Parathyroid adenoma (tissue), 2 donors: ENCODE data around the gene TSLP.

ENCODE experiments used
- H2AFZ ChIP-seq: fragments of 300-600 bp; sonication (generic); one replicate; pipeline ENCODE4 v1.7.0; 2017; ENCODE audit warnings: antibody characterized with exemption, mild to moderate bottlenecking
- H3K27ac ChIP-seq: fragments of 300-600 bp; sonication (generic); one replicate; pipeline ENCODE4 v1.7.0; 2017
- H3K27me3 ChIP-seq: fragments of 300-600 bp; sonication (generic); one replicate; pipeline ENCODE4 v1.7.0; 2017; ENCODE audit warnings: low read length; ENCODE audit not compliant: control insufficient read depth, insufficient read depth
- H3K36me3 ChIP-seq: fragments of 300-600 bp; sonication (generic); one replicate; pipeline ENCODE4 v1.7.0; 2017; ENCODE audit warnings: low read length; ENCODE audit not compliant: control insufficient read depth, insufficient read depth
- H3K4me1 ChIP-seq: fragments of 300-600 bp; sonication (generic); one replicate; pipeline ENCODE4 v1.7.0; 2017; ENCODE audit warnings: control low read depth
- H3K4me2 ChIP-seq: fragments of 300-600 bp; sonication (generic); one replicate; pipeline ENCODE4 v1.7.0; 2017; ENCODE audit warnings: low read length
- H3K4me3 ChIP-seq: fragments of 300-600 bp; sonication (generic); one replicate; pipeline ENCODE4 v1.7.0; 2017; ENCODE audit warnings: low read depth, low read length
- H3K79me2 ChIP-seq: fragments of 300-600 bp; sonication (generic); one replicate; pipeline ENCODE4 v1.7.0; 2017; ENCODE audit warnings: control low read depth
- H3K9ac ChIP-seq: fragments of 300-600 bp; sonication (generic); one replicate; pipeline ENCODE4 v1.7.0; 2017; ENCODE audit warnings: mild to moderate bottlenecking
- H3K9me3 ChIP-seq: fragments of 300-600 bp; sonication (generic); one replicate; pipeline ENCODE4 v1.7.0; 2017; ENCODE audit warnings: low read length; ENCODE audit not compliant: control insufficient read depth
- TF ChIP-seq, protein P1 (sequence below): fragments of 300-600 bp; sonication (generic); IDR thresholded peaks from one replicate; pipeline ENCODE4 v1.7.0; 2017; ENCODE audit warnings: antibody characterized with exemption, mild to moderate bottlenecking
- donor health status: primary hyperparathyroidism.

TSLP gene

DNA sequence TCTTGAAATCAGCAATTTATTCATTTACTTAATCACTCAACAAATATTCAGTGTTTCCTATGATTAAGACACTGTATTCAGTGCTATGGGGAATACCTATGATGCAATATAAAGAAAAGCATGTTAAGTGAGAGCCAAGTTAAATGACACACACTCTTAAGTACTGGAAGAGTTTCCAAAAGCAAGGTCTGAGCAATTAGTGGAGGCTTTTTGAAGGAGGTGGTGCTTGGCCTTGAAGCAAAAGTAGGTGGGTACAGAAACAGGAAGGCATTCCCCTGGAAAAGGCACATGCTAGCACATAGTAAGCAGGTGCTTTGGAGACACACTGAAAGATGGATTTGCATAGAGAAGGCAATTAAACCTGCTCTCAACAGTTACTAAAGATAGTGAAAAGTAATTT lies 4.0 kb downstream of the TSLP start:
- Histone ChIP-seq H3K4me3 (no peak overlapping the region), H3K27ac (no peak overlapping the region), H3K9ac (no peak overlapping the region), H2AFZ (no peak overlapping the region), H3K9me3 (no peaks in the 10 kb centered on the region), H3K4me1 (no peaks in the 10 kb centered on the region), H3K36me3 (no peaks in the 10 kb centered on the region), H3K27me3 (no peaks in the 10 kb centered on the region), H3K4me2 (no peak overlapping the region), H3K79me2 (no peaks in the 10 kb centered on the region)
- TF ChIP-seq, protein P1, sequence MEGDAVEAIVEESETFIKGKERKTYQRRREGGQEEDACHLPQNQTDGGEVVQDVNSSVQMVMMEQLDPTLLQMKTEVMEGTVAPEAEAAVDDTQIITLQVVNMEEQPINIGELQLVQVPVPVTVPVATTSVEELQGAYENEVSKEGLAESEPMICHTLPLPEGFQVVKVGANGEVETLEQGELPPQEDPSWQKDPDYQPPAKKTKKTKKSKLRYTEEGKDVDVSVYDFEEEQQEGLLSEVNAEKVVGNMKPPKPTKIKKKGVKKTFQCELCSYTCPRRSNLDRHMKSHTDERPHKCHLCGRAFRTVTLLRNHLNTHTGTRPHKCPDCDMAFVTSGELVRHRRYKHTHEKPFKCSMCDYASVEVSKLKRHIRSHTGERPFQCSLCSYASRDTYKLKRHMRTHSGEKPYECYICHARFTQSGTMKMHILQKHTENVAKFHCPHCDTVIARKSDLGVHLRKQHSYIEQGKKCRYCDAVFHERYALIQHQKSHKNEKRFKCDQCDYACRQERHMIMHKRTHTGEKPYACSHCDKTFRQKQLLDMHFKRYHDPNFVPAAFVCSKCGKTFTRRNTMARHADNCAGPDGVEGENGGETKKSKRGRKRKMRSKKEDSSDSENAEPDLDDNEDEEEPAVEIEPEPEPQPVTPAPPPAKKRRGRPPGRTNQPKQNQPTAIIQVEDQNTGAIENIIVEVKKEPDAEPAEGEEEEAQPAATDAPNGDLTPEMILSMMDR, result no peak

DNA sequence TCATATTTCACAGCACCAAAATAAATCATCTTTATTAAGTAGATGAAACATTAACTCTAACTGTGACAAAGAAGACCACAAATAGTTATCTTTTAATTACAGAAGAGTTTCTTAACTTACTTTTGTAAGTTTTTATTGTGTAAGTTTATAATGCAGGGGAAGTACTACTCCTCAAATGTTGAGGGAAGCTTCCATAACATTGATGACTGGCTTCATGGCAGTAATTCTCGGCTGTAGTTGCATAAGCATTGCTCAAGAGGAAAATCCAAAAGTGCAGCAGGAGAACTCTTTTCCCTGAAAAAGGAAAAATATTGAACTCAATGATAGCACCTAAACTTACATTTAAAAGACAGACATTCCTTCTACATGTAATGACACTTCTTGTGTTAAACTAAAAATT lies 4.6 kb downstream of the TSLP start:
- Histone ChIP-seq H3K36me3 (no peaks in the 10 kb centered on the region), H2AFZ (no peak overlapping the region), H3K4me2 (no peak overlapping the region), H3K4me1 (no peaks in the 10 kb centered on the region), H3K9ac (no peak overlapping the region), H3K27me3 (no peaks in the 10 kb centered on the region), H3K9me3 (no peaks in the 10 kb centered on the region), H3K4me3 (no peak overlapping the region), H3K79me2 (no peaks in the 10 kb centered on the region), H3K27ac (no peak overlapping the region)
- TF ChIP-seq, protein P1, result no peak

DNA sequence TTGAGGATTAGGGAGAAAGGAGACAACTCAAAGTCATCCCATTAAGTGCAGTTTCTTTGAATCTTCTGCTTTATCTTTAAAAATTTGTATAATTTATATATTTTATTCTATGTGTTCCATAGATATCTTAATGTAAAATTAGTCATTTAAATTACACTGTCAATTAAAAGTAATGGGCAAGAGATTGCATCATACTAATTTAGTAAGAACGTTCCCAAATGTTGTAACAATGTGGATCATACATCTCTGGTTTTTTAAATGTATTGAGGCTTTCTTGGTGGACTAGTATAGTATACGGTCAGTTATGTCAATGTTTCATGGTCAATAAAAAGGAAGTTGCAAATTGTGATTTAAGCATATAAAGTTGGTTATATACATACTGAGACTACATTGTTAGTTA lies 6.2 kb downstream of the TSLP start:
- H3K4me3 ChIP-seq, result no peak overlapping the region
- no peak overlapping the region for H3K4me2 ChIP-seq
- H3K36me3 ChIP-seq, result no peaks in the 10 kb centered on the region
- H3K9me3 ChIP-seq, result no peaks in the 10 kb centered on the region
- no peak overlapping the region for H2AFZ ChIP-seq
- no peaks in the 10 kb centered on the region for H3K27me3 ChIP-seq
- no peaks in the 10 kb centered on the region for H3K4me1 ChIP-seq
- no peak overlapping the region for H3K27ac ChIP-seq
- H3K9ac ChIP-seq, result no peak overlapping the region
- TF ChIP-seq, protein P1, result no peak
- no peaks in the 10 kb centered on the region for H3K79me2 ChIP-seq

DNA sequence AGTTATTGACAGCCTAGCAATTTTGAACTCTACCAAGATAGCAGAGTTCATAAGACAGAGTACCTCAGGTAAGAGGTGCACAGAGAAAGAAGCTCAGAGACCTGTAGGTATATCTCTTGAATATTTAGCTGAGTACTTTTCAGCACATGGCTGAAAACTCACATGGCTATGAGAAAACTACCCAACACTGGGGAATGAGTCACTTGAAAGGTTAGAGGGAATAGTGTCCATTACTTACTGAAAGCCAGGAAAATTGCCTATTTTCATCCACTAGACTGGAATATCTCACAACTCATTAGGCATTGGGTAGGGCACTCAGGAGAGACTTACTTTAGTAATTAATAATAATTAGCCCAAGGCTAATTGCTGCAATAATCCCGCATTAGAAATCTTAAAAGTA lies 8.3 kb downstream of the TSLP start:
- Histone ChIP-seq H3K4me3 (no peak overlapping the region), H3K9me3 (no peaks in the 10 kb centered on the region), H3K4me2 (no peak overlapping the region), H2AFZ (no peak overlapping the region), H3K4me1 (no peaks in the 10 kb centered on the region), H3K9ac (no peak overlapping the region), H3K36me3 (no peaks in the 10 kb centered on the region), H3K79me2 (no peaks in the 10 kb centered on the region), H3K27me3 (no peaks in the 10 kb centered on the region), H3K27ac (no peak overlapping the region)
- TF ChIP-seq, protein P1, result no peak

DNA sequence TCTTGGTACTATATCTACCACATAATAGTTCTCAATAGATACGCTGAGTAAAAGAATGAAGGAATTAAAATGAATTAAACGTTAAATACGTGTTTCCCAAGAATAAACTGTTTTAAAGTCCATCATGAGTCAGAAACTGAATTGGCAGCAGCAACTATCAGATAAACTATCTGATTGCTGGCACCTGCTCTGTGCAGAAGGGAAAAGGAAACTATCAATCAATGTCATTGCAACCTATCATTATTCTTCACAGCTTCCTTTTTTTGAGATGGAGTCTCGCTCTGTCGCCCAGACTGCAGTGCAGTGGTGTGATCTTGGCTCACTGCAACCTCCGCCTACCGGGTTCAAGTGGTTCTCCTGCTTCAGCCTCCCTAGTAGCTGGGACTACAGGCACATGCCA lies 11.8 kb downstream of the TSLP start:
- no peaks in the 10 kb centered on the region for H3K9me3 ChIP-seq
- no peak overlapping the region for H3K4me3 ChIP-seq
- no peak overlapping the region for H2AFZ ChIP-seq
- H3K27me3 ChIP-seq, result no peaks in the 10 kb centered on the region
- no peaks in the 10 kb centered on the region for H3K36me3 ChIP-seq
- no peak overlapping the region for H3K4me2 ChIP-seq
- no peak overlapping the region for H3K9ac ChIP-seq
- no peaks in the 10 kb centered on the region for H3K4me1 ChIP-seq
- H3K79me2 ChIP-seq, result no peaks in the 10 kb centered on the region
- TF ChIP-seq, protein P1, result no peak
- H3K27ac ChIP-seq, result no peak overlapping the region
